ENCODE results near the gene ZCWPW1. TPM values are rescaled to one million over a fixed set of nuclear protein-coding genes. Genes with fewer than 3 reads are reported as not detected.

ZCWPW1 gene
- total and polyA plus RNA-seq, 10 of the 15 experiments (the other 5 are each of a cell fraction or from before 2014, with no cell fraction given) = 1.3 to 4.4 (median 3.7) TPM

DNA sequence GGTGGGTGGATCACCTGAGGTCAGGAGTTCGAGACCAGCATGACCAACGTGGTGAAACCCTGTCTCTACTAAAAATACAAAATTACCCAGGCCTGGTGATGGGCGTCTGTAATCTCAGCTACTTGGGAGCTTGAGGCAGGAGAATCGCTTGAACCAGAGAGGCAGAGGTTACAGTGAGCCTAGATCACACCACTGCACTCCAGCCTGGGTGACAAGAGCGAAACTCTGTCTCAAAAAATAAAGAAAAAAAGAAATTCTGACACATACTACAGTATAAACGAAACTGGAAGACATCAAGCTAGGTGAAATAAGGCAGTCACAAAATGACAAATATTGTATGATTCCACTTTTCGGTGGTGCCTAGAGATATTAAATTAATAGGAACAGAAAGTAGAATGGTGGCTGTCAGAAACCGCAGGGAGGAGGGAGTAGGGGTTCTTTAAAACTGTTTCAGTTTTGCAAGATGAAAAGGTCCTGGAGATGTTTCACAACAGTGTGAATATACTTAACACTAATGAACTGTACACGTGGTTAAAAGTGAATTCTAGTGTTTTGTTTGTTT, 32.0 kb downstream of the ZCWPW1 start (continued):
- TF ChIP-seq, protein P1, sequence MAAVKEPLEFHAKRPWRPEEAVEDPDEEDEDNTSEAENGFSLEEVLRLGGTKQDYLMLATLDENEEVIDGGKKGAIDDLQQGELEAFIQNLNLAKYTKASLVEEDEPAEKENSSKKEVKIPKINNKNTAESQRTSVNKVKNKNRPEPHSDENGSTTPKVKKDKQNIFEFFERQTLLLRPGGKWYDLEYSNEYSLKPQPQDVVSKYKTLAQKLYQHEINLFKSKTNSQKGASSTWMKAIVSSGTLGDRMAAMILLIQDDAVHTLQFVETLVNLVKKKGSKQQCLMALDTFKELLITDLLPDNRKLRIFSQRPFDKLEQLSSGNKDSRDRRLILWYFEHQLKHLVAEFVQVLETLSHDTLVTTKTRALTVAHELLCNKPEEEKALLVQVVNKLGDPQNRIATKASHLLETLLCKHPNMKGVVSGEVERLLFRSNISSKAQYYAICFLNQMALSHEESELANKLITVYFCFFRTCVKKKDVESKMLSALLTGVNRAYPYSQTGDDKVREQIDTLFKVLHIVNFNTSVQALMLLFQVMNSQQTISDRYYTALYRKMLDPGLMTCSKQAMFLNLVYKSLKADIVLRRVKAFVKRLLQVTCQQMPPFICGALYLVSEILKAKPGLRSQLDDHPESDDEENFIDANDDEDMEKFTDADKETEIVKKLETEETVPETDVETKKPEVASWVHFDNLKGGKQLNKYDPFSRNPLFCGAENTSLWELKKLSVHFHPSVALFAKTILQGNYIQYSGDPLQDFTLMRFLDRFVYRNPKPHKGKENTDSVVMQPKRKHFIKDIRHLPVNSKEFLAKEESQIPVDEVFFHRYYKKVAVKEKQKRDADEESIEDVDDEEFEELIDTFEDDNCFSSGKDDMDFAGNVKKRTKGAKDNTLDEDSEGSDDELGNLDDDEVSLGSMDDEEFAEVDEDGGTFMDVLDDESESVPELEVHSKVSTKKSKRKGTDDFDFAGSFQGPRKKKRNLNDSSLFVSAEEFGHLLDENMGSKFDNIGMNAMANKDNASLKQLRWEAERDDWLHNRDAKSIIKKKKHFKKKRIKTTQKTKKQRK (IDR thresholded peaks at IDR 0.05; ENCODE audit: low read depth, low read length) = no peak
- no peak for TF ChIP-seq TCF12 (IDR thresholded peaks at IDR 0.05; ENCODE audit: low read depth, low read length)
- TF ChIP-seq PAX5 (IDR thresholded peaks at IDR 0.05; ENCODE audit: borderline replicate concordance, low read depth, low read length) = peak; percentile 55; the same call in 1 of the 2 replicates
- peak; percentile 43; the same call in 1 of the 2 replicates for TF ChIP-seq CREB1 (IDR thresholded peaks at IDR 0.05; ENCODE audit: low read depth)
- peak; percentile 74; the same call in 1 of the 2 replicates for TF ChIP-seq ZNF24 (IDR thresholded peaks at IDR 0.05)
- TF ChIP-seq SMAD5 (IDR thresholded peaks at IDR 0.05; ENCODE audit: low read depth) = no peak
- peak; percentile 99 for TF ChIP-seq RUNX3 (IDR thresholded peaks at IDR 0.05; ENCODE audit: low read length)
- peak; percentile 74; the same call in 1 of the 2 replicates for TF ChIP-seq FOXM1 (IDR thresholded peaks at IDR 0.05; ENCODE audit: low read depth, low read length)
- no peak for TF ChIP-seq SREBF2 (IDR thresholded peaks at IDR 0.05; ENCODE audit: low read length)
- no peak for TF ChIP-seq RFX5 (IDR thresholded peaks at IDR 0.05; ENCODE audit: low read depth, low read length)
- peak; percentile 94 for TF ChIP-seq NFIC (IDR thresholded peaks at IDR 0.05; ENCODE audit: low read depth, low read length)
- TF ChIP-seq SUZ12 (IDR thresholded peaks at IDR 0.05; ENCODE audit: unreplicated experiment) = no peak
- no peak for TF ChIP-seq TARDBP (IDR thresholded peaks at IDR 0.05; ENCODE audit: borderline replicate concordance)
- TF ChIP-seq NFYA (IDR thresholded peaks at IDR 0.05; ENCODE audit: borderline replicate concordance, low read depth, low read length) = no peak
- peak; percentile 93 for TF ChIP-seq IRF4 (IDR thresholded peaks at IDR 0.05; ENCODE audit: low read depth, low read length)
- TF ChIP-seq, protein P2, sequence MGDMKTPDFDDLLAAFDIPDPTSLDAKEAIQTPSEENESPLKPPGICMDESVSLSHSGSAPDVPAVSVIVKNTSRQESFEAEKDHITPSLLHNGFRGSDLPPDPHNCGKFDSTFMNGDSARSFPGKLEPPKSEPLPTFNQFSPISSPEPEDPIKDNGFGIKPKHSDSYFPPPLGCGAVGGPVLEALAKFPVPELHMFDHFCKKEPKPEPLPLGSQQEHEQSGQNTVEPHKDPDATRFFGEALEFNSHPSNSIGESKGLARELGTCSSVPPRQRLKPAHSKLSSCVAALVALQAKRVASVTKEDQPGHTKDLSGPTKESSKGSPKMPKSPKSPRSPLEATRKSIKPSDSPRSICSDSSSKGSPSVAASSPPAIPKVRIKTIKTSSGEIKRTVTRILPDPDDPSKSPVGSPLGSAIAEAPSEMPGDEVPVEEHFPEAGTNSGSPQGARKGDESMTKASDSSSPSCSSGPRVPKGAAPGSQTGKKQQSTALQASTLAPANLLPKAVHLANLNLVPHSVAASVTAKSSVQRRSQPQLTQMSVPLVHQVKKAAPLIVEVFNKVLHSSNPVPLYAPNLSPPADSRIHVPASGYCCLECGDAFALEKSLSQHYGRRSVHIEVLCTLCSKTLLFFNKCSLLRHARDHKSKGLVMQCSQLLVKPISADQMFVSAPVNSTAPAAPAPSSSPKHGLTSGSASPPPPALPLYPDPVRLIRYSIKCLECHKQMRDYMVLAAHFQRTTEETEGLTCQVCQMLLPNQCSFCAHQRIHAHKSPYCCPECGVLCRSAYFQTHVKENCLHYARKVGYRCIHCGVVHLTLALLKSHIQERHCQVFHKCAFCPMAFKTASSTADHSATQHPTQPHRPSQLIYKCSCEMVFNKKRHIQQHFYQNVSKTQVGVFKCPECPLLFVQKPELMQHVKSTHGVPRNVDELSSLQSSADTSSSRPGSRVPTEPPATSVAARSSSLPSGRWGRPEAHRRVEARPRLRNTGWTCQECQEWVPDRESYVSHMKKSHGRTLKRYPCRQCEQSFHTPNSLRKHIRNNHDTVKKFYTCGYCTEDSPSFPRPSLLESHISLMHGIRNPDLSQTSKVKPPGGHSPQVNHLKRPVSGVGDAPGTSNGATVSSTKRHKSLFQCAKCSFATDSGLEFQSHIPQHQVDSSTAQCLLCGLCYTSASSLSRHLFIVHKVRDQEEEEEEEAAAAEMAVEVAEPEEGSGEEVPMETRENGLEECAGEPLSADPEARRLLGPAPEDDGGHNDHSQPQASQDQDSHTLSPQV (IDR thresholded peaks at IDR 0.05) = peak; percentile 33; the same call in 1 of the 2 replicates
- TF ChIP-seq, protein P3, sequence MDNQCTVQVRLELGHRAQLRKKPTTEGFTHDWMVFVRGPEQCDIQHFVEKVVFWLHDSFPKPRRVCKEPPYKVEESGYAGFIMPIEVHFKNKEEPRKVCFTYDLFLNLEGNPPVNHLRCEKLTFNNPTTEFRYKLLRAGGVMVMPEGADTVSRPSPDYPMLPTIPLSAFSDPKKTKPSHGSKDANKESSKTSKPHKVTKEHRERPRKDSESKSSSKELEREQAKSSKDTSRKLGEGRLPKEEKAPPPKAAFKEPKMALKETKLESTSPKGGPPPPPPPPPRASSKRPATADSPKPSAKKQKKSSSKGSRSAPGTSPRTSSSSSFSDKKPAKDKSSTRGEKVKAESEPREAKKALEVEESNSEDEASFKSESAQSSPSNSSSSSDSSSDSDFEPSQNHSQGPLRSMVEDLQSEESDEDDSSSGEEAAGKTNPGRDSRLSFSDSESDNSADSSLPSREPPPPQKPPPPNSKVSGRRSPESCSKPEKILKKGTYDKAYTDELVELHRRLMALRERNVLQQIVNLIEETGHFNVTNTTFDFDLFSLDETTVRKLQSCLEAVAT (IDR thresholded peaks at IDR 0.05) = peak; percentile 87
- TF ChIP-seq PML (IDR thresholded peaks at IDR 0.05; ENCODE audit: low read length) = peak; percentile 80
- TF ChIP-seq, protein P4, sequence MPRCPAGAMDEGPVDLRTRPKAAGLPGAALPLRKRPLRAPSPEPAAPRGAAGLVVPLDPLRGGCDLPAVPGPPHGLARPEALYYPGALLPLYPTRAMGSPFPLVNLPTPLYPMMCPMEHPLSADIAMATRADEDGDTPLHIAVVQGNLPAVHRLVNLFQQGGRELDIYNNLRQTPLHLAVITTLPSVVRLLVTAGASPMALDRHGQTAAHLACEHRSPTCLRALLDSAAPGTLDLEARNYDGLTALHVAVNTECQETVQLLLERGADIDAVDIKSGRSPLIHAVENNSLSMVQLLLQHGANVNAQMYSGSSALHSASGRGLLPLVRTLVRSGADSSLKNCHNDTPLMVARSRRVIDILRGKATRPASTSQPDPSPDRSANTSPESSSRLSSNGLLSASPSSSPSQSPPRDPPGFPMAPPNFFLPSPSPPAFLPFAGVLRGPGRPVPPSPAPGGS (IDR thresholded peaks at IDR 0.05; ENCODE audit: borderline replicate concordance, insufficient read depth, low read depth, low read length, poor library complexity, severe bottlenecking) = peak; percentile 49
- peak; percentile 63 to 81; a peak in 3 of 4 replicates for TF ChIP-seq CEBPB (IDR thresholded peaks at IDR 0.05; ENCODE audit: borderline replicate concordance in 1 of 2, low read depth in 2 of 2, low read length in 2 of 2)
- peak; percentile 87 for TF ChIP-seq SPI1 (IDR thresholded peaks at IDR 0.05; ENCODE audit: borderline replicate concordance, insufficient read depth, low read depth, low read length)
